Activated CD4-positive, CD25-positive, alpha-beta regulatory T cell treated with anti-CD3 and anti-CD28 coated beads, Interleukin-2, amount 50 U/mL, for 72 hours (primary cell): ENCODE data around the gene PLXNB1.
A peak's percentile ranks its signal among the peaks of the same experiment; 100 is the strongest.
"Not testable (repeated sequence)": the region's sequence is repeated elsewhere in the genome, so short reads cannot be mapped to it uniquely, and the experiment has no call there.

Experiments used
- DNase-seq: peaks from one replicate; pipeline ENCODE4 v3.0.0; 2021

PLXNB1 gene, protein sequence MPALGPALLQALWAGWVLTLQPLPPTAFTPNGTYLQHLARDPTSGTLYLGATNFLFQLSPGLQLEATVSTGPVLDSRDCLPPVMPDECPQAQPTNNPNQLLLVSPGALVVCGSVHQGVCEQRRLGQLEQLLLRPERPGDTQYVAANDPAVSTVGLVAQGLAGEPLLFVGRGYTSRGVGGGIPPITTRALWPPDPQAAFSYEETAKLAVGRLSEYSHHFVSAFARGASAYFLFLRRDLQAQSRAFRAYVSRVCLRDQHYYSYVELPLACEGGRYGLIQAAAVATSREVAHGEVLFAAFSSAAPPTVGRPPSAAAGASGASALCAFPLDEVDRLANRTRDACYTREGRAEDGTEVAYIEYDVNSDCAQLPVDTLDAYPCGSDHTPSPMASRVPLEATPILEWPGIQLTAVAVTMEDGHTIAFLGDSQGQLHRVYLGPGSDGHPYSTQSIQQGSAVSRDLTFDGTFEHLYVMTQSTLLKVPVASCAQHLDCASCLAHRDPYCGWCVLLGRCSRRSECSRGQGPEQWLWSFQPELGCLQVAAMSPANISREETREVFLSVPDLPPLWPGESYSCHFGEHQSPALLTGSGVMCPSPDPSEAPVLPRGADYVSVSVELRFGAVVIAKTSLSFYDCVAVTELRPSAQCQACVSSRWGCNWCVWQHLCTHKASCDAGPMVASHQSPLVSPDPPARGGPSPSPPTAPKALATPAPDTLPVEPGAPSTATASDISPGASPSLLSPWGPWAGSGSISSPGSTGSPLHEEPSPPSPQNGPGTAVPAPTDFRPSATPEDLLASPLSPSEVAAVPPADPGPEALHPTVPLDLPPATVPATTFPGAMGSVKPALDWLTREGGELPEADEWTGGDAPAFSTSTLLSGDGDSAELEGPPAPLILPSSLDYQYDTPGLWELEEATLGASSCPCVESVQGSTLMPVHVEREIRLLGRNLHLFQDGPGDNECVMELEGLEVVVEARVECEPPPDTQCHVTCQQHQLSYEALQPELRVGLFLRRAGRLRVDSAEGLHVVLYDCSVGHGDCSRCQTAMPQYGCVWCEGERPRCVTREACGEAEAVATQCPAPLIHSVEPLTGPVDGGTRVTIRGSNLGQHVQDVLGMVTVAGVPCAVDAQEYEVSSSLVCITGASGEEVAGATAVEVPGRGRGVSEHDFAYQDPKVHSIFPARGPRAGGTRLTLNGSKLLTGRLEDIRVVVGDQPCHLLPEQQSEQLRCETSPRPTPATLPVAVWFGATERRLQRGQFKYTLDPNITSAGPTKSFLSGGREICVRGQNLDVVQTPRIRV (N-terminal part only)

DNA sequence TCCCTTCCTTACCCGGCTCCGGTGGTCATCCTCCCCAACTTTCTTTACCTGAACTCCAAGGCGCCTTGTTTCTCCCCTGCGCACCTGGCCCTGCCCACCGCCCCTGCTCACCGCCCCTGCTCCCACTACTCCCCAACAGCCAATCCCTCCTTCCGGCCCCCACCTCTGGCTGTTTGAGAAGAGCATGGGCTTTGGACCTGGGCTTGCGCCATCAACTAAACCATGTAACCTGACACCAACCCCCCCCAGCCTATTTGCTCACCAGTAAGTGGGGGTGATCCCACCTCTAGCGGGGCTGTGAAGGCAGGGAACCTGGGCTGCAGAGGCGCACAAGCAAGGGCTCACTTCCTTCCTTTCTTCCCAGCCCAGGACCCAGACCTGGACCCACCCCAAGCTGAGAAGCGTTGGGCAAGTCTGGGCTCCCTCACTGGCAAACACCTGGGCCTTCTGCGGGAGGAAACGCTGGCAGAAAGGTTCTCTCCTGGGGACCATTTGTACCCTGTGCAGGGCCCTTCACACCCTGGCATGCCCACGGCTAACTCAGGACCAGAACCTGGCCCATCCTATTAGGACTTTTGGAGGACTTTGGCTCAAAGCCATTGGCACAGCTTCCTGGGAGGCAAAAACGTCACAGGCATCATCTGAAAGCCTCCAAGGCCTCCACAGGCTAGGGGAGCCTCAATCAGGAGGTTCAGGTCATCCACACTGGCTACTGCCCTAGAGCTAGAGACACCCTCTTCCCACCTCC is at the start of gene PLXNB1:
TSS of gene PLXNB1 (minus strand) at position 127 of the 748 bp plus-strand sequence. CDS start 5,475 bp downstream, outside the sequence.
- no peak for DNase-seq

DNA sequence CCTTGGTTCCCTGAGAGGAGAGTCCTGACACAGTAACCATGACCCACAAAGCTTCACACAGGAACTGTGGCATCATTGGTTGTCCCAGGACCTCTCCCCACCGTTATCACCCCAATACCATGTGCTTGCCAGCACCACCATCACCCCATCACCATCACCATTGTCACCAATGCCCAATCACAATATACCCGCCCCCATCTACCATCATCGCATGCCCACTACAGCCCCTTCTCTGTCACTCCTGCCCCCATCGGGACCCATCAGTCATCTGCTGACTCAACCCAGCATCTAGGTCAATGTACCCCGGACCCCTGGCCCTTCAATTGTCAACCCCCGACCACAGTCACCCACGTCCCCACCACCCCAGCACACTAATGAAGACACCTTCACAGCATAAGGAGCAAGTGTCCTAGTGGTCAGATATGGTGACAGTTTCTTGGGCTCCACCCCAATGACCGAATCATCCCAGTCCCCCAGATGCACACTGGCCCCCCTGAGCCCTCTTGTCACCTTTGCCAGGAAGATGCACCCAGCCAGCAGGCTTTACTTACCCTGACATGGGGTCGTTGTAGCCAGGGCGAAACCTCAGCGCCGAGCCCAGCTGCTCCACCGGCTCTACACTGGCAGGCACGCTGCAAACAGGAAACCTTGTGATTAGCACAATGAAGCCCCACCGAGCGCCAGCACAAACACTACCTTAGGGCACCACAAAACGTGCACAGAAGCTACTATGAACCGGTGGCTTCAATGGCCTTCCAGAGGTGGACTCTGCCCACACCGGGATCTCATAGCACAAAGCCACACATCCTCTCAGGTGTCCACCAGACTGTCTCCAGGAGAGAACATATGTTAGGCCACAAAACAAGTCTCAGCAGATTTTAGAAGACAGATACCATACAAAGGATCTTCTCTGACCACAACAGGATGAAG is 49.0 kb upstream of the PLXNB1 start:
- DNase-seq: peak; percentile 62

DNA sequence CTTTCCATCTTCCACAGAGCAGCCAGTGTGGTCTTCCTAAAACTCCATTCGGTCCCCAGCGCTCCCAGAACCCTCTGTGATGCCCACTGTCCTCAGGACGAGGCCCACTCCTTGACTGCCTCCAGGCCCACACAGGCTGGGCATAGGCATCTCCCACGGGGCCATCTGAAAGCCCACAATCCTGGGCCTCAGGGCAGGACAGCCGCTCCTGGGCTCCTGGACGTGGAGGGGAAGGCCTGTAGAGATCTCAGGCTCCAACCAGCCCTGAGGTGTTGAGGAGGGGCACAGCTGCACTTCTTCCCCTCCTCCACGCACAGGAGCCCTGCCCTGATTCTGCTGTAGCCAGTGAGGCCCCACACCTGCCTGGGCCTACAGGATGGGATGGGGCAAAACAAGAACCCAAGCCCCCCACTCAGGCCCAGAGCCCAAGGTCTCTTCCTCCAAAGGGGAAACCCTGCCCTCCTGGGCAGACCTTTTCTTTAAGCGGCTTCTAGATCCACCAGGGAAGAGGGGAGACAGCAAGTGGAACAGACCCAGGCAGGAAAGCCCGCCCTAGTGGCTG is 48.2 kb upstream of the PLXNB1 start:
- DNase-seq: no peak

DNA sequence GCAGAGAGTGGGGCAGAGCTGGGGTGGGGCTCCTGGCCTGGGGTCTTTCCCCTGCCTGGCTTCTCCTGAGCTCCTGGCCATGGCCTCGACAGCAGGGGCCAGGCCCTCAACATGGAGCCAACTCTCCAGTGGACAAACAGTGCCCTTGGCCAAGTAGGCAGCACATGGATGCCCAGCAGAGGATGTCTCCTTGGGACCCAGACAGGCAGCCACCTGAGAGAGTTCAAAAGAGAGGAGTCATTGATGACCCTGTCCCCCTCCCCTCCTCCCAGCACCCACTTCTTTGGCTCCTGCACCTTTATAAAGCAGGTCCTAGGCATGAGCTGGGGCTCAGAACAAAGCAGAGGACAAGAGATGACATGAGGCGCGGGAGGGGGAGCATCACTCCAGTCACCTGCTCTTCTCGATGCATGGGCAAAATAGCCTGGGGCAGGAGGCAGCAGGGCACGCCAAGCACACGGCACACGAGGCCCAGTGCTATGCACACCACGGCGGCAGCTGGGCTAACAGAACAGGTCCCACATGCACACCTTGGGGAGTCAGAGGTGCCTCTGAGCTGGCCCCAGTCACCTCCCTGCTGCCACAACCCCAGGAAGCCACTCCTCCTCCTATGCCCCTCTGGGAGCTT is 46.7 kb upstream of the PLXNB1 start:
- DNase-seq: no peak

DNA sequence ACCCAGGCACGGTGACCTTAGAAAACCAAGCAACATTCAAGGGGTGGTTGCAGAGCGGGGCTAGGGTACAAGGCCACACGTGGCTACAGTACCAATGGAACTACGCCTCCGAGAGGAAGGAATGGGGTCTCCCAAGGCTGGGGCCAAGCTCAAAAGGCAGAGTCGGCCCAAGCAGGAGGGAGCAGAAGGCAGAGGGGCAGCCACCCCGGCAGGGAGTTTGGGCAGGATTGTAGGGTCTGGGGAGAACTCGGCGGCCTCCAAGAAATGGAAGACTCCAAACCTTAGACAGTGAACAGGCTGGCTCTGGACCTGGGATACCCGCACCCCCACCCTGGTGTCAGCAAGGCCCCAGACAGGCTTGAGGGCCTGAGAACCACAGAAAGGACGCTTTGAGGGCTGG is 45.3 kb upstream of the PLXNB1 start:
- DNase-seq: no peak

DNA sequence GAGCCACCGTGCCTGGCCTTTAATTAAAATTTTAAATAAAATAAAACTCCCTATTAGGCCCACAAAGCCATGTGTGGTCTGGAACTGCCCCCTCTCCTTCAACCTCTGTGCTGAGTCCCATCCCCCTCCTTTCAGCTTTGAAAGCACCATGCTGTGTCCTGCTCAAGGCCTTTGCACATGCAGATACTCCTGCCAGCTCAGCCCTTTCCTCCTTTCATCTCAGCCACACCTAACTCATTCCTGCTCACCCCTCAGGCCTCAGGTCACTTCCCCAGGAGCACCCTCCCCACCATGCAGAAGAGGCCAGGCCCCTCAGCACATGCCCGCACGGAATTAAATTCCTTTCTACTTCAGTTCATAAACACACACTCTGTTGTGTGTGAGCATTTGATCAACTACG is 44.7 kb upstream of the PLXNB1 start:
- DNase-seq: no peak

DNA sequence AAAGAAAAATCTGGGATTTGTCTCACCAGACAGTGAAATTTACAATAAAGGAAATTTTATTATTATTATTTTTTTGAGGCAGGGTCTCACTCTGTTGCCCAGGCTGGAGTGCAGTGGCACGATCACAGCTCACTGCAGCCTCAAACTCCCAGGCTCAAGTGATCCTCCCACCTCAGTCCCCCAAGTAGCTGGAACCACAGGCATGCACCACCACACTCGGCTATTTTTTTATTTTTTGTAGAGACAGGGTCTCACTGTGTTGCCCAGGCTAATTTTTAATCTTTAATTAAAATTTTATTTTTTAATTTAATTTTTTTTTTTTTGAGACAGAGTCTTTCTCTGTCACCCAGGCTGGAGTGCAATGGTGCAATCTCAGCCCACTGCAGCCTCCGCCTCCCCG is 44.1 kb upstream of the PLXNB1 start:
- not testable (repeated sequence) for DNase-seq

DNA sequence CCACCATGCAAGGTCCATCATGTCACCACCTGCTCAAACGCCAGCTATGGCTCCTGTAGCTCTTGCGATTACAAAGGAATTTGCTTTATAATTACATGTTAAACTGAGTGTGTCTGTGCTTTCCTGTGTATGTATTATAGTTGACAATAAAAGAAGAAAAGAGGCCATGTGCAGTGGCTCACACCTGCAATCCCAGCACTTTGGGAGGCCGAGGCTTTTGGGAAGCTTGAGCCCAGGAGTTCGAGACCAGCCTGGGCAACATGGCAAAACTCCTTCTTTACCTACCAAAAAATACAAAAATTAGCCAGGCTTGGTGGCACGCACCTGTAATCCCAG is 43.7 kb upstream of the PLXNB1 start:
- DNase-seq: no peak

DNA sequence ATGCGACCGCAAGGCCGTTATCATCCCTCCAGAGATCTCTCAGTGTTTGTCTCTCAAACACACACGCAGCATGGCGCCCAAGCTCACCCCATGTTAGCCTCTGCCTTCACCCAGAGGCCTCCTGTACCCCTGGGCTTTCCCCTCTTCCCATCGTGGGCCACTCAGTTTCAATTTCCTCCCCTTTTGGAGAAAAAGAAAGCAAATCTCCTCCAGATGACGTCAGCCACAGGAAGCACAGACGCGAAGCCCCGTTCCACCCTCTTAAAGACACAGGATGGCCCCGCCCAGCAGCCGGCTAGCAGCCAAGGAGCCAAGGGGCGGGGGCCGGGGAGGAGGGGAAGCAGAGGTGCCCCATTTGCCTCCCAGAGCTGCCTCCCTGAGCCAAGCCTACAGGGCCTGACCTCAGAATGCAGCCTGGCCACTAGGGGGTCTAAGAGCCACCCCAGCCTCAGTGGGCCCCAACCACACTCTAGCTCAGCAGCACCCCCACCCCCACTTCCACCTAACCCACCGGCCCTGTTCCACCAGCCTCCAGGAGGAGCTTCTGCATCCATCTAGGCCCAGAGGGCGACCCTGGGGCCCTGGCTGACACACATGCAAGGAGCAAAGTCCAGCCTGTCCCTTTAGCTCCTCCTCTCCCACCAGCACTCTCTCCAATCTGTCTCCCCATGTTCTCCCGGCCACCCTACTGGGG is 43.2 kb upstream of the PLXNB1 start:
- peak; percentile 88 for DNase-seq

DNA sequence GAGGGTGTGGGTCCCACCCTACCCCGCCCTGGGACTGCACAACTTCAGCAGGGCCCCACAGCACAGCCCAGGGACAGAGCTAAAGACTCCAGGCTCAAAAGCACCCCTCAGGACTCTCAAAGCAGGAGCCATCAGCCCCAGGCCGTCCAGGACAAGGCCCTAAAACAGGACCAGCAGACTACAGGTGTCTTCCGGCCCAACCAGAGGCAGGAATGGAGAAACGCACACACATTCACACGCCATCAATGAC is 42.7 kb upstream of the PLXNB1 start:
- DNase-seq: no peak

DNA sequence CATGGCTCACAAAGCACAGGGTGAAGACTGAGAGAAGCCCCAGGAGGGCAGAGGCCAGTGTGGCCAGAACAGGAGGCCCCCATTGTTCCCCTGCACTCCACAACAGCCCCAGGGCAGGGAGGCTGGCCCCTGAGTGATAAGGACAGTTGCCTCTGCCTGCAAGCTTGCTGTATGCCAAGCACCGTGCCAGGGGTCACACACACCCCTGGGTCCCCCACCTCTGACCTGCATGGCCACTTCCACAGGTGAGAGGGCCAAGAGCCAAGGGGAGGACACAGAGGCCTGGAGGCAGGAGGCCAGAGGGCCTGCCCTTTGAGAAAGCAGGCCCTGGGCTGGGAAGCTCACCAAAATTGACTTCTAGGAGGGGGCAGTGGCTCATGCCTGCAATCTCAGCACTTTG is 40.4 kb upstream of the PLXNB1 start:
- no peak for DNase-seq

DNA sequence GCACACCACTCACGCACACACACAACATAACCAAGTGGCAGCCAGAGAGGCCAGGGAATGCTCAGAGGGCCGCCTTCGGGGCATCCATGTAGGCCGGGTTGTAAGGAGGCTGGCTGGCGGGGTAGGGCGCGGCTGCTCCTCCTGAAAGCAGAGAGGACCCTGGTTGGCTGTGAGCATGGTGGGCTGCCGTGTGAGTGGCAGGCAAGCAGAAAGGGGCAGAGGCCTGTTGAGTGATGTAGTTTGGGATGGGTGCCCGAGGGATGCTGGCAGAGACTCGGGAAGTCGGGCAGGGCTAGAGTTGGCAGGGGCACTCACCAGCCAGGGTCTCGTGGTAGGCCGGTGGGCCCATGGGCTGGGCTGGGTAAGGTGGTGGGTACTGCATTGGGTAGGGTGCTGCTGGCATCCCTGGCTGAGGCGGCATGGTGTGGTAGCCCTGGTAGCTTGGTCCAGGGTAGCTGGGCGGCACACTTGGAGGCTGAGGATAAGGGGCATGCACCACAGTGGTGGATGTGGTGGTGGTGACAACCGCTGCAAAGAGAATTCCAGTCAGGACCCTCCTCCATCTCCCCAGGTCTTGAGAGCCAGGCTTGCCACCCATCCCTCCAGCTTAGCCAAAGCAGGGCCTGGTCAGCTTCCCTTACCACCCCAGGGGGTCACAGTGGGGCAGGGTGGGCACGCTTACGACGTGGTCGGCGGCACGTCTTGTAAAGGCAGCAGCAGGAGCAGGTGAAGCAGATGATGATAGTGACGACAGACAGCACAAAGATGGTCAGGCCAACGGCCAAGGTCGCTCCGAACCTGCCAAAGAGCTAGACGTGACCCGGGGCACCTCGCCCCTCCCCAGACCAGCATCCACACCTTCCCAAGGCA is 39.4 kb upstream of the PLXNB1 start:
- DNase-seq: no peak

DNA sequence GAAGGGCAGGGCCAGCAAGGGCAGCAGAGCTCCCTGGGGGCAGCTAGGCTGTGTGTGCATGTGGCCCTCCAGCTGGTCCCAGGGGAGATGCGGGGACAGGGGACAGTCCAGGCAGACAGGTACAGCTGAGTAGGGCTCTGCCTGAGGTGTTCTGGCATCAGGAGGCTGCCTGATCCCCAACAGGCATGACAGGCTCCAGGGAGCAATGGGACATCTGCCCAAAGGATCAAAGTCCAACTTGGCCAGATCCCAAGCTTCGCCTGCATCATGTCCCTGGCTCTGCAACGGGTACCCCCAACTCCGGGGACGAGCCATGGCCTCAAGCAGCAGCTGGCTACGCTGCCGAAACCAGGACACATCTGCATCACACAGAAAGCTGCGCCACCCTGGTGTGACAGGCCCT is 38.4 kb upstream of the PLXNB1 start:
- DNase-seq: no peak

DNA sequence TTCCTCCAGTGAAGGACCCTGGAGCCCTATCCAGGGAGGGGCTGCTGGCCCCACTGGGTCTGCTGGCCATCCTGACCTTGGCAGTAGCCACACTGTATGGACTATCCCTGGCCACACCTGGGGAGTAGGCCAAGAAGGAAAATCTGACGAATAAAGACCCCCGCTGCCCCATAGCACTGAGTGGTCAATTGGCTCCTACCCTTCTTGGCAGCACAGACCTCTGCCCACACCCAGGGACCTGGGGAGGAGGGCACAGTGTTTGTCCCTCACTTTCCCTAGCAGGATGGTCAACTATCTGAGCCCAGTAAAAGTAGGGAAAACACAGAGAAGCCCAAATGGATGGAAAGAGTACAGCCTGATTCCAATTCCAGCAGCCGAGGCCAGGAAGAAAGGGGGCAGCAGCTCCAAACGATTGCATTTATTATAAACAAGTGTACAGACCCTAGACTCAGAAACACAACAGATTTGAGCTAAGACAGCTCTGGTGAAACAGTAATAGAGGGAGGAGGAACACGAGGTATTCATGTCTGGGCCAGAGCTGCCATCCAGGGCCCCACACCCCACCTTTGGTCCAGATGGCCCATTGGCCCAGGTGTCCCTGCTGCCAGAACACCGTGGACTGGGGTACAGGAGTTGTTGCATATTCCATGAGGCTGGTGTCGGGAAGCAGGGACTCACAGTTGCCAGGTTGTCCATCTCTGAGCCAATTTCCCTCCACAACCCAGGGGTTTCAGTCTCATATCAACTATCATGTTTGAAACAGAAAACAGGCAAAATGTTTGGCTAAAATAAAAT is 37.8 kb upstream of the PLXNB1 start:
- DNase-seq: no peak

DNA sequence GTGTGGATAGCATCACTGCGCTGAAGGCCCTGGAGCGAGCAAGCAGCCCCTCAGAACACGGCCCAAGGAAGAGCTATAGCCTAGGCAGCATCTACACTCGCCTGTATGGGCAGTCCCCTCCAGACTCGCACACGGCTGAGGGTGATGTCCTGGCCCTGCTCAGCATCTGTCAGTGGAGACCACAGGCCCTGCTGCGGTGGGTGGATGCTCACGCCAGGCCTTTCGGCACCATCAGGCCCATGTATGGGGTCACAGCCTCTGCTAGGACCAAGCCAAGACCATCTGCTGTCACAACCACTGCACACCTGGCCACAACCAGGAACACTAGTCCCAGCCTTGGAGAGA is 37.2 kb upstream of the PLXNB1 start:
- DNase-seq: no peak

DNA sequence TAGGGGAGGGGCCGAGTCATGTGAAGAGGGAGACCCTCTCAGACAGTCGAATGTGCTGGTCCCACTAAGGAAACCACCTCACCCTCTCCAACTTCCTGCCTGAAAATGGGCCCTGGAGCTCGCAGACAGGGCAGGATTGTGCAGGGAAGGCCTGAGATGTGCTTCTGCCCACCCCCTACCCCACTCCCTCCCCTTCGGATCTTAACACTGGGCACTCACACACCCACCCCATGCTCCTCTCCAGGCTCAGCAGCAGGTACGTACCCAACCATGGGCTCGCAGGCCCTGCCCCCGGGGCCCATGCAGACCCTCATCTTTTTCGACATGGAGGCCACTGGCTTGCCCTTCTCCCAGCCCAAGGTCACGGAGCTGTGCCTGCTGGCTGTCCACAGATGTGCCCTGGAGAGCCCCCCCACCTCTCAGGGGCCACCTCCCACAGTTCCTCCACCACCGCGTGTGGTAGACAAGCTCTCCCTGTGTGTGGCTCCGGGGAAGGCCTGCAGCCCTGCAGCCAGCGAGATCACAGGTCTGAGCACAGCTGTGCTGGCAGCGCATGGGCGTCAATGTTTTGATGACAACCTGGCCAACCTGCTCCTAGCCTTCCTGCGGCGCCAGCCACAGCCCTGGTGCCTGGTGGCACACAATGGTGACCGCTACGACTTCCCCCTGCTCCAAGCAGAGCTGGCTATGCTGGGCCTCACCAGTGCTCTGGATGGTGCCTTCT is 36.7 kb upstream of the PLXNB1 start:
- peak; percentile 51 for DNase-seq

DNA sequence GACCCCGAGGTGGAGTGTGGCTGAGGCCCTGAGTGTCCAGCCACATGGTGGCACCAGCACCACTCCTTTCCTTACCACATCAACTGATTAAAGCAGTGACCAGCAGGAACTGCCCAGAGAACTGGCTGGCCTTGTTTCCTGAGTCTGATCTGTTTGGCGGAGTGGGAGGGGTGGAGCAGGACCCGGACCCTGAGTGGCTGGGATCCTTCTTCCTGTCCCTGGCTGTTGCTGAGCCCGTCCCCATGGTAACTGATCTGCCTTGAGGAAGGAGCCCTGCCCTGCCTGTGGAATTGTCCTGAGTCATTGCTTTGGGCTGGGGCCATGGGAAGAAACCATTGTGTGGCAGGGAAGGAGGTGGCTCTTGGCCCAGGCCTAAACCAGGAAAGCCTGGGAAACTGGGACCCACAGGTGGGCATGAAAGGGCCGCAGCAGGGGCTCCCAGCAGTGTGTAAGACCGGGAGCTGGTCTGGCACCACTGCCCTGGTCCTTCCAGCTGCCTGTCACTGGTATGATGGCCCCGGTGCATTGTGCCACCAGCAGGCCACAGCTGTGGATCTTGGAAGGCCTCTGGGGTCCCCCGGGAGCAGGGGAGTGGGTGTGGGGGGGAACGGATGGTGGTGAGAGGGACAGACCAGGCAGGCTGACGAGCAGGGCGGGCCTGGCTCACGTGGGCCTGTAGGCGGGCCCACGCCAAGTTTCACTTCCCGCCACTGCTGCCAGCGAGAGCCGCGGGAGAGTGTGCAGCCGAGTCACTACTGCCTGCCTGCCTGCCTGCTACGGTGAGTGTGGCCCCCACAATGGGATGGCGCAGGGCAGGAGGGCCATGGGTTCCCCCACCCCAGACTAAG is 35.9 kb upstream of the PLXNB1 start:
- DNase-seq: peak; percentile 81
